Measurements from ENCODE around the gene IGFBP4.

Gene IGFBP4

GRCh38 chr17:40471846-40472732 lies 28.8 kb downstream of the IGFBP4 start:
- no peak for DNase-seq (ENCODE audit: low read depth)

- no peak for DNase-seq (ENCODE audit: low read depth)
These were observed 29.6 kb downstream of the IGFBP4 start for GRCh38 chr17:40472733-40473452.

GRCh38 chr17:40473573-40474365 lies 30.5 kb downstream of the IGFBP4 start:
- DNase-seq (ENCODE audit: low read depth) = no peak

- no peak for DNase-seq (ENCODE audit: low read depth)
These were observed 31.3 kb downstream of the IGFBP4 start for GRCh38 chr17:40474419-40475002.

GRCh38 chr17:40475234-40475908 lies 32.1 kb downstream of the IGFBP4 start:
- no peak for DNase-seq (ENCODE audit: low read depth)

GRCh38 chr17:40477796-40478195 lies 34.5 kb downstream of the IGFBP4 start:
- DNase-seq (ENCODE audit: low read depth) = no peak

GRCh38 chr17:40478486-40478885 lies 35.2 kb downstream of the IGFBP4 start:
- no peak for DNase-seq (ENCODE audit: low read depth)

GRCh38 chr17:40479754-40480480 lies 36.7 kb downstream of the IGFBP4 start:
- no peak for DNase-seq (ENCODE audit: low read depth)

GRCh38 chr17:40480501-40481003 lies 37.3 kb downstream of the IGFBP4 start:
- peak; percentile 80 for DNase-seq (ENCODE audit: low read depth)

- no peak for DNase-seq (ENCODE audit: low read depth)
These were observed 37.9 kb downstream of the IGFBP4 start for GRCh38 chr17:40481106-40481505.

- DNase-seq (ENCODE audit: low read depth) = no peak
These were observed 39.5 kb downstream of the IGFBP4 start for GRCh38 chr17:40482722-40483121.

- DNase-seq (ENCODE audit: low read depth) = no peak
These were observed 40.4 kb downstream of the IGFBP4 start for GRCh38 chr17:40483679-40484078.

GRCh38 chr17:40484285-40484972 lies 41.2 kb downstream of the IGFBP4 start:
- no peak for DNase-seq (ENCODE audit: low read depth)

- DNase-seq (ENCODE audit: low read depth) = no peak
These were observed 41.8 kb downstream of the IGFBP4 start for GRCh38 chr17:40484973-40485530.

GRCh38 chr17:40485851-40486521 lies 42.7 kb downstream of the IGFBP4 start:
- no peak for DNase-seq (ENCODE audit: low read depth)

- DNase-seq (ENCODE audit: low read depth) = no peak
These were observed 43.5 kb downstream of the IGFBP4 start for GRCh38 chr17:40486522-40487370.

GRCh38 chr17:40487371-40488020 lies 44.2 kb downstream of the IGFBP4 start:
- no peak for DNase-seq (ENCODE audit: low read depth)
